ENCODE measurements around the gene BDH1.

DNA sequence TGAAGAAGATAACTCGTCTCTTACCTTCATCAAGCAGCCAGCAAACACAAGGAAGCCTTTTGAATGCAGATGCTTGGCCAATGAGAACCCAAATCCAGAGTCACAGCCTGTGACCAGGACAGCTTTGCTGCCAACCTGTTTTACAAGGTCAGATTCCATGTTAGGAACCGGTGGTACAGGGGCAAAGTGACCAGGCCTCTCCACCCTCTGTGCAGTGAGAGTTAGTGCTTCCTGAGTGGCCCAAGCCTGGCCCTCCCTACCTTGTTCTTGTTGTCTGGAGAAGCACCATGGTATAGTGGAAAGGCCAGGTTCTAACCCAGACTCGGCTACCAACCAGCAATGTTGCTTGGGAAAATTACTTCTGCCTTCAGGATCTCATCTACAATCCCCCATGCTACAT lies 23.4 kb downstream of the BDH1 start:
- TF ChIP-seq, protein P1, sequence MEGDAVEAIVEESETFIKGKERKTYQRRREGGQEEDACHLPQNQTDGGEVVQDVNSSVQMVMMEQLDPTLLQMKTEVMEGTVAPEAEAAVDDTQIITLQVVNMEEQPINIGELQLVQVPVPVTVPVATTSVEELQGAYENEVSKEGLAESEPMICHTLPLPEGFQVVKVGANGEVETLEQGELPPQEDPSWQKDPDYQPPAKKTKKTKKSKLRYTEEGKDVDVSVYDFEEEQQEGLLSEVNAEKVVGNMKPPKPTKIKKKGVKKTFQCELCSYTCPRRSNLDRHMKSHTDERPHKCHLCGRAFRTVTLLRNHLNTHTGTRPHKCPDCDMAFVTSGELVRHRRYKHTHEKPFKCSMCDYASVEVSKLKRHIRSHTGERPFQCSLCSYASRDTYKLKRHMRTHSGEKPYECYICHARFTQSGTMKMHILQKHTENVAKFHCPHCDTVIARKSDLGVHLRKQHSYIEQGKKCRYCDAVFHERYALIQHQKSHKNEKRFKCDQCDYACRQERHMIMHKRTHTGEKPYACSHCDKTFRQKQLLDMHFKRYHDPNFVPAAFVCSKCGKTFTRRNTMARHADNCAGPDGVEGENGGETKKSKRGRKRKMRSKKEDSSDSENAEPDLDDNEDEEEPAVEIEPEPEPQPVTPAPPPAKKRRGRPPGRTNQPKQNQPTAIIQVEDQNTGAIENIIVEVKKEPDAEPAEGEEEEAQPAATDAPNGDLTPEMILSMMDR (optimal IDR thresholded peaks at IDR 0.05 in 1 of 3, IDR thresholded peaks at IDR 0.05 in 1 of 3, conservative IDR thresholded peaks at IDR 0.05 in 1 of 3; ENCODE audit: extremely low read depth in 1 of 3, insufficient read depth in 2 of 3, low read length in 3 of 3): no peak
- TF ChIP-seq EZH2 (IDR thresholded peaks at IDR 0.05; ENCODE audit: low read length): no peak
